Esophagus squamous epithelium (tissue), 5 donors: ENCODE data around the gene RNF19B. TPM values are rescaled to one million over a fixed set of nuclear protein-coding genes. Genes with fewer than 3 reads are reported as not detected.
A peak's percentile ranks its signal among the peaks of the same experiment; 100 is the strongest.

Experiments
- DNase-seq: peaks from one replicate; lab custom pipeline; 2025; lab: John Stamatoyannopoulos, UW
- H3K27ac ChIP-seq, 4 donors: fragments of 200-600 bp; sonication (generic); one replicate each; pipeline ENCODE4 v1.5.1; 2016 to 2019; ENCODE audit warnings: mild to moderate bottlenecking in 1 of 4
- H3K27me3 ChIP-seq, 4 donors: fragments of 200-600 bp; sonication (generic); 1 replicate in 3 of 4; 2 replicates in 1 of 4; pipeline versions ENCODE4 v1.5.1 to v1.6.0; 2017 to 2021; ENCODE audit warnings: antibody characterized with exemption in 1 of 4
- H3K36me3 ChIP-seq, 3 donors: fragments of 200-600 bp; sonication (generic); one replicate each; pipeline ENCODE4 v1.5.1; 2016 to 2019
- H3K4me1 ChIP-seq, 3 donors: fragments of 200-600 bp; sonication (generic); one replicate each; pipeline ENCODE4 v1.5.1; 2017 to 2019
- H3K4me3 ChIP-seq, 4 donors: fragments of 200-600 bp; sonication (generic); 1 replicate in 3 of 4; 2 replicates in 1 of 4; pipeline ENCODE4 v1.5.1; 2016 to 2019; ENCODE audit warnings: mild to moderate bottlenecking in 2 of 4, moderate library complexity in 1 of 4
- H3K9me3 ChIP-seq, 3 donors: fragments of 200-600 bp; sonication (generic); one replicate each; pipeline ENCODE4 v1.5.1; 2016 to 2019
- POLR2A ChIP-seq, 4 donors: fragments of 450-650 bp; IDR thresholded peaks; one replicate each; pipeline ENCODE4 v1.6.1; 2017; ENCODE audit warnings: antibody characterized with exemption in 4 of 4, mild to moderate bottlenecking in 4 of 4, moderate library complexity in 3 of 4
- WGBS, 2 donors: methylation state at CpG; one replicate each; pipeline ENCODE4 v1.1.5; 2018; 5-methylcytosine and 5-hydroxymethylcytosine counted together
- intact Hi-C: fragments of 100-400 bp; cut with DNase I; formaldehyde crosslinking; loops from one replicate; pipeline ENCODE4 v1.15.0; 2022
- total RNA-seq, 4 donors: library from RNA; depleted of rRNA; stranded (reverse); fragments of >200 nt; gene quantifications; one replicate each; pipeline ENCODE4 v1.1.0, GENCODE V29; 2016
- TF ChIP-seq, protein P1 (sequence below), 6 experiments: fragments of 450-650 bp in 4 of 6; fragments of 200-600 bp in 2 of 6; sonication (generic) in 2 of 6; IDR thresholded peaks; one replicate each; pipeline ENCODE4 v1.5.1; 2016 to 2019; ENCODE audit warnings: antibody characterized with exemption in 6 of 6, mild to moderate bottlenecking in 4 of 6, moderate library complexity in 4 of 6
- donor health status: DM: yes; HTN: yes; CAD: no.

RNF19B gene
- total RNA-seq, 4 donors from 2014 or later = 24.2 to 61.6 (median 46.4) TPM

DNA sequence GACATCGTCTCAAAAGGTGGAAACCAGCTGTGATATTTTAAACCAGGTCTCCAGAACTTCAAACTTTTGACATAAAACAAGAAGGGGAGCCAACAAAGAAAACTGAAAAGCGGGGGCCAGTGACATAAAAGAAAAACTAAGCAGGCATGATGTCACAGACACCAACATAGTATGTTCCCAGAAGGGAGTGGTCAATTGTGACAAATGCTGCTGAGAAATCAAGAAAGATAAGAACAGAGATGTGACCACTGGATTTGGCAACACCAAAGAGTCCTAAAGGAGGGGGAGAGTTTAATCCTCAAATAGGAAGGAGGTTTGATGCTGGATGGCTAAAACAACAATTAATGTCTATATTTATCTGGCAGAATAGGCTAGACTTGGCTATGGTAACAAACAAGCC, 2.3 kb upstream of the RNF19B start:
- TF ChIP-seq, protein P1, sequence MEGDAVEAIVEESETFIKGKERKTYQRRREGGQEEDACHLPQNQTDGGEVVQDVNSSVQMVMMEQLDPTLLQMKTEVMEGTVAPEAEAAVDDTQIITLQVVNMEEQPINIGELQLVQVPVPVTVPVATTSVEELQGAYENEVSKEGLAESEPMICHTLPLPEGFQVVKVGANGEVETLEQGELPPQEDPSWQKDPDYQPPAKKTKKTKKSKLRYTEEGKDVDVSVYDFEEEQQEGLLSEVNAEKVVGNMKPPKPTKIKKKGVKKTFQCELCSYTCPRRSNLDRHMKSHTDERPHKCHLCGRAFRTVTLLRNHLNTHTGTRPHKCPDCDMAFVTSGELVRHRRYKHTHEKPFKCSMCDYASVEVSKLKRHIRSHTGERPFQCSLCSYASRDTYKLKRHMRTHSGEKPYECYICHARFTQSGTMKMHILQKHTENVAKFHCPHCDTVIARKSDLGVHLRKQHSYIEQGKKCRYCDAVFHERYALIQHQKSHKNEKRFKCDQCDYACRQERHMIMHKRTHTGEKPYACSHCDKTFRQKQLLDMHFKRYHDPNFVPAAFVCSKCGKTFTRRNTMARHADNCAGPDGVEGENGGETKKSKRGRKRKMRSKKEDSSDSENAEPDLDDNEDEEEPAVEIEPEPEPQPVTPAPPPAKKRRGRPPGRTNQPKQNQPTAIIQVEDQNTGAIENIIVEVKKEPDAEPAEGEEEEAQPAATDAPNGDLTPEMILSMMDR (IDR thresholded peaks at IDR 0.05) = no peak
- TF ChIP-seq POLR2A (IDR thresholded peaks at IDR 0.05) = no peak
- Histone ChIP-seq H3K4me3 (no peak overlapping the region), H3K36me3 (no peaks in the 10 kb centered on the region), H3K27ac (no peak overlapping the region), H3K9me3 (no peaks in the 10 kb centered on the region), H3K4me1 (peaks cover 8 to 22% (median 12%) of the 10 kb centered on the region in 3 donors), H3K27me3 (peaks cover 0 to 8% (median 0%) of the 10 kb centered on the region in 4 donors)
- intact Hi-C loops = no loop called here
- 85 to 89% methylated on average over 1 to 2 of the region's 2 CpGs for WGBS, 2 donors
- no peak for DNase-seq

DNA sequence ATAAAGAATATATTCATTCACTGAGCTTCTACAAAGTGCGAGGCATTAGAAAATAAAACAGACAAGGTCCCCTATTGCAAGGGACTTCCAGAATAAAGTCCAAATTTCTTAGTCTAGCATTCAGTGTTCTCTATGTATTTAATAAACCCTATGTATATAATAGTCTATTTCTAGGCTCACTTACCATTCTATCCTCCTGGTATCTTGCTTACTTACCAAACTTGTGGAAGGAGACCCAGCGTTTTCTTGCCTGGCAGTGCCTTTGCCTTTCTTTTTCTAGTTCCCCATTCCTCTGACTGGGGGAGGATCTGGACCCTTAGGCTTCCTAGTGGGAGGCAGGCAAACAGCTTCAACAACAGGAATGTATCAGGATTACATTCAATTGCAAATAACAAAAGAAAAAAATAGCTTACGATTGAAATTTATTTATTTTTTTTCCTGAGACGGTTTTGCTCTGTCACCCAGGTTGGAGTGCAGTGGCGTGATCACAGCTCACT, 690 bp upstream of the RNF19B start:
- Histone ChIP-seq H3K9me3 (no peaks in the 10 kb centered on the region), H3K4me3 (peak overlapping the region; percentile 86 to 93 (median 92)), H3K27me3 (no peaks in the 10 kb centered on the region), H3K27ac (peak overlapping the region; percentile 93 to 99 (median 98)), H3K36me3 (no peaks in the 10 kb centered on the region), H3K4me1 (peaks cover 8 to 38% (median 18%) of the 10 kb centered on the region in 3 donors)
- 62 to 70% methylated on average over 5 of the region's 5 CpGs for WGBS, 2 donors
- intact Hi-C loops = no loop called here
- TF ChIP-seq POLR2A (IDR thresholded peaks at IDR 0.05) = no peak
- TF ChIP-seq, protein P1 (IDR thresholded peaks at IDR 0.05) = no peak
- DNase-seq = no peak

DNA sequence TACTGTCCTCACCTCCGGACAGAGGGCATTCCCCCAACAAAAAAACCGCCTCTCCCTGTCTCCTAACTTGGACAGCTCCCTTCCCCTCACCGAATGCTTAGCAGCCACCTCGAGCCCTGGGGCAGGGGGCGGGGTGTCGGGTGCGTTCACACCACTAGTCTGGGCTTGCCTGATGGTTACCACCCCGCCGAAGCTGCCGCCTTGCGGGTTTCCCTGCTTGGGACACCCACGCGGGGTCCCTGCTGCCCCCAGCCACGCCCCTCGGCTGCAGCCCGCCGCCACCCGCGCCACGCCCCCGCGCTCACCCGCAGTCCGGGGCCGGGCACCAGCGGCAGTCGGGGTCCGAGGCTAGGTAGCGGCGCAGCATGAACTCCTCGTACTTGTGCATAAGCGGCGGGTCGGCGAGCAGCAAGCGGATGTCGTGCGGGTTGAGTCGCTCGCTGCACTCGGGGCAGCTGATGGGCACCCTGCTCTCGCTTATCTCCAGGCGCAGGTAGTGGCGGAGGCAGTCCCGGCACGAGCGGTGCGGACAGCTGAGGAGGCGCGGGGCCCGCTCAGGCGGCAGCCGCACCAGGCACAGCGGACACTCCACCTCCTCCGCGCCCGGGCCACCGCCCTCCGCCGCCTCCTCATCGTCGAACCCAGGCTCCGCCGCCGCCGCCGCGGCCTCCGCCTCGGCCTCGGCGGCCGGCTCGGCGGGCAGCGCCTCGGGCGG, 706 bp downstream of the RNF19B start:
- peaks cover 0 to under 1% (median 0%) of the 10 kb centered on the region in 3 donors for H3K36me3 ChIP-seq
- peak overlapping the region; percentile 93 to 99 (median 98) for H3K27ac ChIP-seq
- H3K4me3 ChIP-seq = peak overlapping the region; percentile 86 to 93 (median 92)
- H3K27me3 ChIP-seq = no peaks in the 10 kb centered on the region
- no peak for DNase-seq
- peaks cover 8 to 50% (median 18%) of the 10 kb centered on the region in 3 donors for H3K4me1 ChIP-seq
- H3K9me3 ChIP-seq = no peaks in the 10 kb centered on the region
- intact Hi-C loops = no loop called here
- 1 to 2% methylated on average over 10 to 16 of the region's 78 CpGs for WGBS, 2 donors
- TF ChIP-seq POLR2A (IDR thresholded peaks at IDR 0.05) = peak in 1 of 4 donors; percentile 46
- TF ChIP-seq, protein P1 (IDR thresholded peaks at IDR 0.05) = peak in 3 of 6 experiments; percentile 6 to 17 (median 16)

DNA sequence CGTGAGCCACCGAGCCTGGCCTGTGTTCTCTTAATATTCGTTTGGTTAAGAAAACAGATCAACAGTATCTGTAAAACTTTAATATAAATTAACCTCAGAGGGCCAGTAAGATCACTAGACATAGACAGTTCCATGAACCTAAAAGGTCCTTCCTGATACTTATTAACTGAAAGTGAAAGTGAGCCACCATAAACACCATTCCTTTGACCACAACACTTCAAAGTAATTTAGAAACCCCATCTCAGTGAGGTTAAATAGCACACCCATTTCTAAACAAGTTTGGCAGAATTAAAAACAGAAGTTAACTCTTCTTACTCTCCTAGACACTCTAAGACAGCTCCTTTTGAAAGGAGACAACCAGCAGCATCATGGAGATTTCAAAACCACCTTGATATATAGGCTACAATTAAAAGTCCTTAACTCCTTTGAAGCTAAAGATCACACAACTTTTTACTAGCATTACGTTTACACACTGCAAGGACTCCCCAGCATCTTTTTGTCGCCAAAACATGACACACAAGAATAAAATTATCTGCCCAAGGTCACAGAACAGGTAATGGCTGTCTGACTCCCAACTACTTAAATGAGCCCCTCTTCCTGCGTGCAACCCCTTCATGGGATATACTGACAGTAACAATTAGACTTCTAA, 2.2 kb downstream of the RNF19B start:
- 18 to 19% methylated on average over 6 of the region's 6 CpGs for WGBS, 2 donors
- no peak for DNase-seq
- intact Hi-C loops = no loop called here

More for the DNA sequence above, 2.2 kb downstream of the RNF19B start:
- H3K4me1 ChIP-seq = peaks cover 8 to 60% (median 18%) of the 10 kb centered on the region in 3 donors
- H3K27ac ChIP-seq = peak overlapping the region; percentile 67 to 99 (median 96)
- H3K9me3 ChIP-seq = no peaks in the 10 kb centered on the region
- H3K36me3 ChIP-seq = peaks cover 0 to 11% (median 0%) of the 10 kb centered on the region in 3 donors
- no peak for TF ChIP-seq POLR2A (IDR thresholded peaks at IDR 0.05)
- TF ChIP-seq, protein P1 (IDR thresholded peaks at IDR 0.05) = no peak
- peak overlapping the region; percentile 86 to 93 (median 92) for H3K4me3 ChIP-seq
- H3K27me3 ChIP-seq = no peaks in the 10 kb centered on the region
